ENCODE data around the gene FAM20B.

Gene FAM20B

GRCh38 chr1:179104611-179105250 is 79.0 kb downstream of the FAM20B start:
- Histone ChIP-seq H3K9me3 (ENCODE audit: control insufficient read depth, low read length) (no peaks in the 10 kb centered on the region), H3K36me3 (ENCODE audit: control insufficient read depth, insufficient read depth, low read length) (peaks cover 16% of the 10 kb centered on the region), H3K27ac (ENCODE audit: insufficient read depth, low read length, poor library complexity, severe bottlenecking) (no peak overlapping the region), H3K4me1 (ENCODE audit: control insufficient read depth, insufficient read depth, low read length, poor library complexity, severe bottlenecking) (no peaks in the 10 kb centered on the region), H3K4me3 (ENCODE audit: insufficient read depth, low read depth, low read length, poor library complexity, severe bottlenecking) (no peak overlapping the region), H3K27me3 (replicated peaks; ENCODE audit: control insufficient read depth, insufficient read depth, low read length, poor library complexity, severe bottlenecking) (no peaks in the 10 kb centered on the region)
- DNase-seq: no peak

- no peak overlapping the region for H3K4me3 ChIP-seq (ENCODE audit: insufficient read depth, low read depth, low read length, poor library complexity, severe bottlenecking)
- H3K27me3 ChIP-seq (replicated peaks; ENCODE audit: control insufficient read depth, insufficient read depth, low read length, poor library complexity, severe bottlenecking): no peaks in the 10 kb centered on the region
- H3K4me1 ChIP-seq (ENCODE audit: control insufficient read depth, insufficient read depth, low read length, poor library complexity, severe bottlenecking): no peaks in the 10 kb centered on the region
- no peak for DNase-seq
- H3K36me3 ChIP-seq (ENCODE audit: control insufficient read depth, insufficient read depth, low read length): peaks cover 23% of the 10 kb centered on the region
- no peaks in the 10 kb centered on the region for H3K9me3 ChIP-seq (ENCODE audit: control insufficient read depth, low read length)
- H3K27ac ChIP-seq (ENCODE audit: insufficient read depth, low read length, poor library complexity, severe bottlenecking): no peak overlapping the region
Observed at GRCh38 chr1:179105393-179105792, 79.7 kb downstream of the FAM20B start.

GRCh38 chr1:179107706-179108629 is 82.3 kb downstream of the FAM20B start:
- Histone ChIP-seq H3K27ac (ENCODE audit: insufficient read depth, low read length, poor library complexity, severe bottlenecking) (no peak overlapping the region), H3K4me1 (ENCODE audit: control insufficient read depth, insufficient read depth, low read length, poor library complexity, severe bottlenecking) (no peaks in the 10 kb centered on the region), H3K36me3 (ENCODE audit: control insufficient read depth, insufficient read depth, low read length) (peaks cover 31% of the 10 kb centered on the region), H3K4me3 (ENCODE audit: insufficient read depth, low read depth, low read length, poor library complexity, severe bottlenecking) (no peak overlapping the region), H3K9me3 (ENCODE audit: control insufficient read depth, low read length) (no peaks in the 10 kb centered on the region), H3K27me3 (replicated peaks; ENCODE audit: control insufficient read depth, insufficient read depth, low read length, poor library complexity, severe bottlenecking) (no peaks in the 10 kb centered on the region)
- no peak for DNase-seq

GRCh38 chr1:179108644-179109043 is 83.0 kb downstream of the FAM20B start:
- Histone ChIP-seq H3K27ac (ENCODE audit: insufficient read depth, low read length, poor library complexity, severe bottlenecking) (no peak overlapping the region), H3K36me3 (ENCODE audit: control insufficient read depth, insufficient read depth, low read length) (peaks cover 31% of the 10 kb centered on the region), H3K4me1 (ENCODE audit: control insufficient read depth, insufficient read depth, low read length, poor library complexity, severe bottlenecking) (no peaks in the 10 kb centered on the region), H3K9me3 (ENCODE audit: control insufficient read depth, low read length) (no peaks in the 10 kb centered on the region), H3K27me3 (replicated peaks; ENCODE audit: control insufficient read depth, insufficient read depth, low read length, poor library complexity, severe bottlenecking) (no peaks in the 10 kb centered on the region), H3K4me3 (ENCODE audit: insufficient read depth, low read depth, low read length, poor library complexity, severe bottlenecking) (no peak overlapping the region)
- DNase-seq: no peak

- H3K9me3 ChIP-seq (ENCODE audit: control insufficient read depth, low read length): no peaks in the 10 kb centered on the region
- H3K4me1 ChIP-seq (ENCODE audit: control insufficient read depth, insufficient read depth, low read length, poor library complexity, severe bottlenecking): no peaks in the 10 kb centered on the region
- no peak overlapping the region for H3K4me3 ChIP-seq (ENCODE audit: insufficient read depth, low read depth, low read length, poor library complexity, severe bottlenecking)
- no peak overlapping the region for H3K27ac ChIP-seq (ENCODE audit: insufficient read depth, low read length, poor library complexity, severe bottlenecking)
- no peak for DNase-seq
- no peaks in the 10 kb centered on the region for H3K27me3 ChIP-seq (replicated peaks; ENCODE audit: control insufficient read depth, insufficient read depth, low read length, poor library complexity, severe bottlenecking)
- H3K36me3 ChIP-seq (ENCODE audit: control insufficient read depth, insufficient read depth, low read length): peaks cover 21% of the 10 kb centered on the region
Observed at GRCh38 chr1:179115181-179115580, 89.5 kb downstream of the FAM20B start.

- Histone ChIP-seq H3K9me3 (ENCODE audit: control insufficient read depth, low read length) (no peaks in the 10 kb centered on the region), H3K4me3 (ENCODE audit: insufficient read depth, low read depth, low read length, poor library complexity, severe bottlenecking) (no peak overlapping the region), H3K36me3 (ENCODE audit: control insufficient read depth, insufficient read depth, low read length) (peaks cover 10% of the 10 kb centered on the region), H3K27me3 (replicated peaks; ENCODE audit: control insufficient read depth, insufficient read depth, low read length, poor library complexity, severe bottlenecking) (no peaks in the 10 kb centered on the region), H3K27ac (ENCODE audit: insufficient read depth, low read length, poor library complexity, severe bottlenecking) (no peak overlapping the region), H3K4me1 (ENCODE audit: control insufficient read depth, insufficient read depth, low read length, poor library complexity, severe bottlenecking) (no peaks in the 10 kb centered on the region)
- no peak for DNase-seq
Observed at GRCh38 chr1:179119513-179119912, 93.8 kb downstream of the FAM20B start.

- no peak for DNase-seq
- no peaks in the 10 kb centered on the region for H3K9me3 ChIP-seq (ENCODE audit: control insufficient read depth, low read length)
- no peak overlapping the region for H3K27ac ChIP-seq (ENCODE audit: insufficient read depth, low read length, poor library complexity, severe bottlenecking)
- H3K4me3 ChIP-seq (ENCODE audit: insufficient read depth, low read depth, low read length, poor library complexity, severe bottlenecking): no peak overlapping the region
- H3K4me1 ChIP-seq (ENCODE audit: control insufficient read depth, insufficient read depth, low read length, poor library complexity, severe bottlenecking): no peaks in the 10 kb centered on the region
- H3K36me3 ChIP-seq (ENCODE audit: control insufficient read depth, insufficient read depth, low read length): peaks cover 10% of the 10 kb centered on the region
- no peaks in the 10 kb centered on the region for H3K27me3 ChIP-seq (replicated peaks; ENCODE audit: control insufficient read depth, insufficient read depth, low read length, poor library complexity, severe bottlenecking)
Observed at GRCh38 chr1:179120736-179121135, 95.0 kb downstream of the FAM20B start.

- Histone ChIP-seq H3K36me3 (ENCODE audit: control insufficient read depth, insufficient read depth, low read length) (peaks cover 10% of the 10 kb centered on the region), H3K4me1 (ENCODE audit: control insufficient read depth, insufficient read depth, low read length, poor library complexity, severe bottlenecking) (no peaks in the 10 kb centered on the region), H3K9me3 (ENCODE audit: control insufficient read depth, low read length) (no peaks in the 10 kb centered on the region), H3K27ac (ENCODE audit: insufficient read depth, low read length, poor library complexity, severe bottlenecking) (no peak overlapping the region), H3K27me3 (replicated peaks; ENCODE audit: control insufficient read depth, insufficient read depth, low read length, poor library complexity, severe bottlenecking) (no peaks in the 10 kb centered on the region), H3K4me3 (ENCODE audit: insufficient read depth, low read depth, low read length, poor library complexity, severe bottlenecking) (no peak overlapping the region)
- peak in 1 of 3 donors; percentile 29 for DNase-seq
Observed at GRCh38 chr1:179121159-179121938, 95.7 kb downstream of the FAM20B start.

GRCh38 chr1:179124873-179125272 is 99.2 kb downstream of the FAM20B start:
- Histone ChIP-seq H3K4me3 (ENCODE audit: insufficient read depth, low read depth, low read length, poor library complexity, severe bottlenecking) (no peak overlapping the region), H3K27me3 (replicated peaks; ENCODE audit: control insufficient read depth, insufficient read depth, low read length, poor library complexity, severe bottlenecking) (no peaks in the 10 kb centered on the region), H3K9me3 (ENCODE audit: control insufficient read depth, low read length) (no peaks in the 10 kb centered on the region), H3K4me1 (ENCODE audit: control insufficient read depth, insufficient read depth, low read length, poor library complexity, severe bottlenecking) (no peaks in the 10 kb centered on the region), H3K27ac (ENCODE audit: insufficient read depth, low read length, poor library complexity, severe bottlenecking) (no peak overlapping the region), H3K36me3 (ENCODE audit: control insufficient read depth, insufficient read depth, low read length) (no peaks in the 10 kb centered on the region)
- DNase-seq: no peak
